HG02943 (cell line): Measurements from ENCODE around the gene MVK.

Experiments used
- ATAC-seq: cut with Tn5 transposase; IDR thresholded peaks from one replicate; pipeline ENCODE4 v1.9.1; 2021; ENCODE audit warnings: mild to moderate bottlenecking, low read depth, moderate library complexity; ENCODE audit not compliant: unreplicated experiment

MVK gene

GRCh38 chr12:109544955-109545531, 28.6 kb upstream of the MVK start:
- no peak for ATAC-seq

GRCh38 chr12:109545826-109546225, 27.8 kb upstream of the MVK start:
- no peak for ATAC-seq

GRCh38 chr12:109547286-109547685, 26.3 kb upstream of the MVK start:
- no peak for ATAC-seq

GRCh38 chr12:109548258-109548657, 25.3 kb upstream of the MVK start:
- no peak for ATAC-seq

GRCh38 chr12:109549613-109550270, 23.9 kb upstream of the MVK start:
- ATAC-seq, result no peak

GRCh38 chr12:109550281-109550680, 23.3 kb upstream of the MVK start:
- no peak for ATAC-seq

DNA sequence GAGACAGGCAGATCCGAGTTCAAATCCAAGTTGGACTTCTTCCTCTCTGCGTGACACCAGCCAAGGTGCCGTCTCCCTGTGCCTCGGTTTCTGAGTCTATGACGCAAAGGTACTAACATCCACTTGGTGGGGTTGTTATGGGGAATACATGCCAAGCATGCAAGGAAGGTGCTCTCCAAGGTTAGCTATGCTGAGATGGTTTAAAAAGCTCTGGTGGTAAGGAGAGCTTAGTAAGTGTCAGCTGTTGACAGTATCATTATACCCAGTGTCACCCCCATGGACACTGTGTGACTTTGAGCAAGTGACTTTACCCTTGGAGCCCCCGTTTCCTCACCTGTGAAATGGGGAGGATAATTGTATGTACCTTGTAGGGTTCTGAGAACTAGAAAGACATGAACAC, 22.5 kb upstream of the MVK start:
- no peak for ATAC-seq

DNA sequence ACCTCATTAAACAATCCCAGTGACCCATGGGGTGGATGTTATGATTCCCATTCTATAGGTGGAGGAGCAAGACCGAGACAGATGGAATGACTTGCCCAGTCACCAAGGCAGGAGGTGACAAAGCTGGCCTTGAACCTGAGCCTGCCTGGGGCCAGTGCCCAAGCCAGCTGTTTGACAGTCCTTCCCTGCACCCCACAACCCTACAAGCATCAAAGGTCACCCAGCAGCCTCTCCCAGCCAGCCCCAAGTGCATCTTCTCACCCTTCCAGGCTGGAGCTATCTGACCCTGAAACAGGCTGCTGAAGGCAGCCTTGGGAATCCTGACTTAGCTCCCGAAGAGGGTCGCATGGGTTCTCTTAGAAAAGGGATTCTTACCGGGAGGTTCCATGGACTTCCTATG, 20.6 kb upstream of the MVK start:
- no peak for ATAC-seq

GRCh38 chr12:109553483-109553882, 20.1 kb upstream of the MVK start:
- no peak for ATAC-seq

GRCh38 chr12:109553906-109554500, 19.6 kb upstream of the MVK start:
- no peak for ATAC-seq

DNA sequence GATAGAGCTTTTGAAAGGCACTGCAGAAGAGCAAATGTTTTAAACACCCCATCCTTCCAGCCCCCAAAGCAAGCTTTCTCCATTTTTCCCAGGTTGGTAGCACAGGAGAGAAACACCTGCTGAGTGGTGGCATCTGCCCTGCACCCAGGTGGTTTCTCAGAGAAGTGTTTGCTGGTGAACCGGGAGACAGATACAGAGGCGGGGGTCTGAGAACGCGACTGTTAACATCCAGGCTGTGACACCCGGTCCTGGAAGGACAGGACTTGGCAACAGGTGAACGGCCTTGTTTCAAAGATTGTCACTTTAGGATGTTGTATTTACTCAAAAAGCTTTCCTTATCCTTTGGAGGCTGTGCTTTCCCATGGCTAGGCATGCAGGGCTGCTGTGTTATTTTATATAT, 18.8 kb upstream of the MVK start:
- ATAC-seq, result no peak

DNA sequence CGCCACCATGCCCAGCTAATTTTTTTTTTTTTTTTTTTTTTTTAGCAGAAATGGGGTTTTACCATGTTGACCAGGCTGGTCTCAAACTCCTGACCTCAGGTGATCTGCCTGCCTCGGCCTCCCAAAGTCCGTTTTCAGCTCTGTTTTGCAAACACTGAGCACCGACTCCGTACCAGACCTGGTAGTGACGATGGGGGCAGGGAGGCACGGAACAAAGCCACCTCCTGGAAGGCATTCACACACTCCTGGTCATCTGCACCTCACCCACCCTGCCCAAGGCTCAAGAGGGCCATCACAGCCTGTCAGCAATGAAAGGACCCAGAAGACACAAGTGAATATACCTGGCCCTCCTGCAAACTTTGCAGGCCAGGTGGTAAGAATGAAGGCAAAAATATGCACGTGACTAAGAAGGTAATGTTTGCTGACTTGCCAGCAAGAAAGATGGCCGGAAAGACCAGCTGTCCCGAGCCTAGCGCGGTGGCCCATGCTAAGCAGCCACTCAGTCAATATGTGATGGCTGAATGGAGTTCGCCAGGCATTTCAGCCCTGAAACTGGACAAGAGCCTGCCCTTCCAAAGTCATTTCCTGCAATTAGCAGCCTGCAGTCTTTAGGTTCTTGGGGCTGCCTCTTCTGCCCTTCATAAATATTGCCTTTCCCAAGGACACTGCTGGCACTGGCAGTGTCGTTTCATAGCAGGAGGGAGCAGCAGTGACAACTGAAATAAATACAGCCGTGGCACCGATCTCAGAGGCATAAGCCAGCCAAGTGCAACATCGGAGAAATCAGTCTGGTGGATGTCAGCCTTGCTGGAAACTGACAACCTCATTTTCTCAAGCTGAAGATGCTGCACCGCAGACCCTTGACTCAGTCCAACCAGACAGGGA, 17.9 kb upstream of the MVK start:
- no peak for ATAC-seq

DNA sequence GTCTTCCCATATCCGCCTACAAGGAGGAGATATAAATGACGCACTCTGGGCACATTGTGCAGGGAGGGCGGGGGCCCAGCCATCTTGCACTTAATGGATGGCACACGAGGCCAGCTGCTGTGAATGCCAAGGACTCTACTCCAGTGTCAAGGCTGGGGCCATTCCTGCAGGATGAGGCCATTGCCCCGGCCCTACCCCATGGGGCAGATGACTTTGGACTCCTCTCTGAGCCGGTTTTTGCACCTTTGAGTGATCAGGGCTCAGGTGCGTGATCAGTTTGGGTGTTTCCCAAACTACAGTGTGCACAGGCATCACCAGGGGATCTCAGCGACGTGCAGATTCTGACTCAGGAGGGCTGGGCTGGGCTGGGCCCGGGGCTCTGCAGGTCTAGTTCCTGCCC, 16.4 kb upstream of the MVK start:
- no peak for ATAC-seq

- no peak for ATAC-seq
Observed at GRCh38 chr12:109557805-109558204, 15.8 kb upstream of the MVK start.

- no peak for ATAC-seq
Observed at GRCh38 chr12:109558374-109559199, 15.0 kb upstream of the MVK start.

DNA sequence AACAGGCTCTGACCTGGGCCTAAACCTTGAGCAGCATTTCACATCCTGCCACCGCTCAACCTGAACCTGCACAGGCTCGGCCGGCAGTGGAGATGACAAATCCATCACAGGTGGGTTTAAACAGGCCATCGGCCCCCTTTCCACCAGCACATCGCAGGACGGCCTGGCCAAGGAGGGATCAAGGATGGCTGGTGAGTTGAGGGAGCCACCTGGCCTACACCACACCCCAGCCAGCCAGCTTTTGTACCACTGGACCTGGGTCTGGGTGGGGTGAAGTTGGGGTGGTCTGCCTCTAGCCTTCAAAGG, 14.4 kb upstream of the MVK start:
- no peak for ATAC-seq

- ATAC-seq, result no peak
Observed at GRCh38 chr12:109559601-109560000, 14.0 kb upstream of the MVK start.

GRCh38 chr12:109560867-109561710, 12.5 kb upstream of the MVK start:
- no peak for ATAC-seq

GRCh38 chr12:109561711-109562030, 11.9 kb upstream of the MVK start:
- ATAC-seq, result no peak

GRCh38 chr12:109562871-109563270, 10.7 kb upstream of the MVK start:
- ATAC-seq, result no peak
